Measurements from ENCODE around the gene MMP14. TPM values are rescaled to one million over a fixed set of nuclear protein-coding genes. Genes with fewer than 3 reads are reported as not detected.
A peak's percentile ranks its signal among the peaks of the same experiment; 100 is the strongest.

The MMP14 gene
- total and polyA plus RNA-seq, 2 of the 8 experiments (the other 6 are each of a cell fraction or from before 2014, with no cell fraction given): 58.2 to 86.8 TPM

DNA sequence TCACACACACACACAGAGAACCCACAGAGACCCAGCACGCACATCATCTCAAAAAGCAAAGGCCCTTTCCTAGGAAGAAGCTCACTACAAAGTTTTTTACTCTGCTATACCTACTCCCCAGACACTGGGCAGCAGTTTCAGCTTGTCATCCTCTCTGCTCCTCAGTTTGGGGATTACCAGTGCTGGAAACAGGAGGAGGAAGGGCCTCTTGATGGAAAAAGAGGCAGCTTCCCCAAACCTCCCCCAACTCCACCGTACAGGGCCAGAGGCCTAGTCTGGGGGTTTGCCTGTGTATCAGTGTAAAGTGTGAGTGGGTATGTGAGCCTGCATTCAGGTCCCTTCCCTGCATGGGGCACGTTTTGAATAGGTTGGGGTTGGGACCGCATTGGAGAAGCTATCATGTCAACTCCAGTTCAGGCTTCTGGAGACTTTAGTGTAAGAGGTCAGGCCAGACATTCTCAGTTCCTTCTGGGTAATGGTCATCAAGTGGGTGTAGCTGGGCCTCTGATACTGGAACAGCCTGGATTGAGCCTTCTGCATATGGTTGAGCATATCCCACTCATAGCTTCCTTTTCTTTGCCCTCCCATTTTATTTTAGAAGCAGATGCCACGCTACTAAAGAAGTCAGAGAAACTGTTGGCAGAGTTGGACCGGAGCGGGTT, 47.8 kb downstream of the MMP14 start:
- H3K23me2 ChIP-seq (ENCODE audit: low read depth, low read length): peaks cover 14% of the 10 kb centered on the region
- peaks cover 0 to 17% (median 11%) of the 10 kb centered on the region in 4 experiments; a peak in 6 of 7 replicates for H3K27me3 ChIP-seq (replicated peaks in 1 of 4; ENCODE audit: control insufficient read depth in 3 of 4, extremely low read depth in 1 of 4, insufficient read depth in 3 of 4, low read length in 3 of 4)
- no peak overlapping the region for H3K14ac ChIP-seq (ENCODE audit: insufficient read length)
- peaks cover 7 to 21% (median 12%) of the 10 kb centered on the region in 4 experiments for H3K4me1 ChIP-seq (replicated peaks in 1 of 4; ENCODE audit: control insufficient read depth in 3 of 4, insufficient read depth in 4 of 4, low read length in 3 of 4)
- 0 out of 7 replicates have a peak overlapping the region, but pooled peaks of 1 of the 4 experiments have one; percentile 28 for H3K9ac ChIP-seq (replicated peaks in 1 of 4; ENCODE audit: extremely low read depth in 1 of 4, low read depth in 3 of 4, low read length in 3 of 4)
- H2AFZ ChIP-seq (ENCODE audit: low read length): no peak overlapping the region
- no peak overlapping the region for H3K27ac ChIP-seq (ENCODE audit: low read depth, low read length)
- 86% methylated on average over 7 of the region's 7 CpGs; no CpG with 5 or more reads in 1 of the 2 experiments for WGBS, 2 experiments (ENCODE audit: extremely low coverage in 1 of 2, insufficient coverage in 1 of 2, insufficient read length in 1 of 2, insufficient replicate concordance in 2 of 2, low coverage in 1 of 2, low lambda C conversion rate in 2 of 2, missing lambda C conversion rate in 1 of 2)
- 0 out of 8 replicates have a peak overlapping the region, but pooled peaks of 1 of the 4 experiments have one; percentile 55 for H3K4me3 ChIP-seq (ENCODE audit: extremely low read depth in 1 of 4, insufficient read depth in 2 of 4, low read depth in 3 of 4, low read length in 4 of 4)
- H2BK15ac ChIP-seq (ENCODE audit: low read length): peak overlapping the region; percentile 72; the same call in 1 of the 2 replicates
- H4K8ac ChIP-seq (ENCODE audit: extremely low read depth, insufficient read depth, low read length): no peak overlapping the region; the same call in 1 of the 2 replicates
- H2BK12ac ChIP-seq (ENCODE audit: low read depth, low read length): peak overlapping the region; percentile 99
- POLR2A ChIA-PET (ENCODE audit: partially characterized antibody): interaction anchor here (1.2 to 7.2 kb wide), 8 partner anchors 10 to 71 kb away, joined by 3 to 54 read pairs (median 19); partner anchors contain the start of genes LRP10, PRMT5 and RBM23
- no peaks in the 10 kb centered on the region for H3K79me2 ChIP-seq (ENCODE audit: control insufficient read depth in 1 of 2, insufficient read depth in 2 of 2, low read length in 2 of 2)
- H4K20me1 ChIP-seq (replicated peaks in 1 of 2; ENCODE audit: control insufficient read depth in 1 of 2, insufficient read depth in 2 of 2, low read length in 2 of 2): no peaks in the 10 kb centered on the region
- CTCF ChIA-PET (ENCODE audit: partially characterized antibody): interaction anchor here (0.8 to 56.0 kb wide), 10 partner anchors 9 to 417 kb away, joined by 3 to 1562 read pairs (median 10); partner anchors contain the start of genes LRP10, MMP14, MRPL52 and SLC7A7
- H4K5ac ChIP-seq (ENCODE audit: insufficient read length, low read depth, low read length): no peak overlapping the region
- no peak overlapping the region for H3K56ac ChIP-seq (replicated peaks; ENCODE audit: insufficient read length, low read depth, low read length)
- H3K4me2 ChIP-seq (ENCODE audit: insufficient read depth in 1 of 2, low read depth in 2 of 2, low read length in 2 of 2): peak overlapping the region; percentile 75; a peak in 3 of 4 replicates
- H3K18ac ChIP-seq (ENCODE audit: extremely low read depth, low read length): no peak overlapping the region
- H3K4ac ChIP-seq (replicated peaks; ENCODE audit: insufficient read length, low read depth, low read length): no peak overlapping the region
- no peak overlapping the region for H3K23ac ChIP-seq (ENCODE audit: insufficient read length)
- no peak for DNase-seq (ENCODE audit: low read depth in 1 of 2, low spot score in 2 of 2)
- 0 out of 2 replicates have a peak overlapping the region, but pooled peaks have one; percentile 66 for H2BK5ac ChIP-seq (ENCODE audit: low read depth, low read length)
- H3K79me1 ChIP-seq (ENCODE audit: low read depth, low read length): peaks cover 3% of the 10 kb centered on the region; the same call in 1 of the 2 replicates
- H2BK120ac ChIP-seq (replicated peaks; ENCODE audit: low read depth, low read length): no peak overlapping the region
- H2BK20ac ChIP-seq (ENCODE audit: low read length): no peak overlapping the region
- no peaks in the 10 kb centered on the region for H3K36me3 ChIP-seq (ENCODE audit: control insufficient read depth in 2 of 4, insufficient read depth in 4 of 4, low read length in 3 of 4)
- no peak for FAIRE-seq
- H4K91ac ChIP-seq (replicated peaks; ENCODE audit: insufficient read length, low read length): no peak overlapping the region
- H3K9me3 ChIP-seq (ENCODE audit: insufficient read depth in 2 of 2, low read depth in 1 of 2, low read length in 1 of 2): no peaks in the 10 kb centered on the region
- H2AK5ac ChIP-seq (ENCODE audit: low read depth, low read length): peak overlapping the region; percentile 59; the same call in 1 of the 2 replicates
- TF ChIP-seq CREB1 (IDR thresholded peaks at IDR 0.05): no peak
- TF ChIP-seq CEBPB (IDR thresholded peaks at IDR 0.05; ENCODE audit: low read depth, low read length): no peak

Measured in H1 (cell line).